T-helper 1 cell treated with Interleukin-12 subunit alpha and Interleukin-12 subunit beta and Interleukin-4 antibody, amounts not matched to agents 30 ng/mL and 1 ng/mL, for 36 hours (primary cell): ENCODE results near the gene RRBP1. TPM values are rescaled to one million over a fixed set of nuclear protein-coding genes. Genes with fewer than 3 reads are reported as not detected.

ENCODE experiments used
- intact Hi-C: fragments of 100-400 bp; cut with micrococcal nuclease; formaldehyde crosslinking; loops from one replicate; pipeline ENCODE4 v1.15.1; 2024
- total RNA-seq: library from RNA; stranded (reverse); gene quantifications from 2 replicates; pipeline ENCODE4 v1.2.3, GENCODE V29; 2022

Gene RRBP1
- total RNA-seq, 1 donor from 2014 or later, result 77.1 TPM

DNA sequence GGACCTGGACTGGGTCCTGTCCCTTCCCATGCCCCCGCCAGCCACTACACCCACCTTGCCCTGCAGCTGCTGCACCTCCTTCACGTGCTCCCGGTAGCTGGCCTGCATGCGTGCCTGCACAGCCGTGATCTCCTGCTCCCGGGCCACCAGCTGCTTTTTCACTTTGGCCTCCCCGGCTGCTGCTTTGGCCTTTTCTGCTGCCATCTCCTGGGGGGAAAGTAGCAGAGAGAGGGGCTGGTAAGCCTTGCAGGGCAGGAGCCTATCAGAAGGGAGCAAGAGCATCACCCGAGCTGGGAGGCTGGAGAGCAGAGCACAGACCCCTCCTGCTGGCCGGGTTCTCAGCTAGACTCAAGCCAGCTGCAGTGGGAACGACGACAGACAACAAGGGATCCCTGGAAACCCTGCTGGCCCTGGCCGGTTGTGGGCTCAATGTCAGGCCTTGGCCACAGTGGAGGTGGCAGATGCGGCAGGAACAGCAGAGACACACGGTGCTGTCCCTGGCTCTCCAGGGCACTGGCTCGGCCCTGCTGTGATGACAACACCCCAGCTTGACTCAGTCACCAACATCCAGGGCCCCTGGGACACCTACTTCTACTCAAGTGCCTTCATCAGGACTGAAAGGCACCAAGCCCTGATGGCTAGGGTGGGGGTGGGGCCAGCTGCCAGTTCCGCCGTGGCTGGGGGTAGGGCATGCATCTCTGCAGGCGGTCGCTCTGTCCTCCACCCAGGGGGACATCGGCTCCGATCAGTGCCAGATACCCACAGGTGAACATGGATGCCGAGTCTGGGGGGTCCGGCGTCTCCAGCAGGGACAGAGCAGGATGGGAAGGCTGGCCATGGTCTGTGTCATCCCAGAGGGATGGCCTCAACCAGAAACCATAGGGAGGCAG lies 45.3 kb downstream of the RRBP1 start:
- intact Hi-C loops, result no loop called here

DNA sequence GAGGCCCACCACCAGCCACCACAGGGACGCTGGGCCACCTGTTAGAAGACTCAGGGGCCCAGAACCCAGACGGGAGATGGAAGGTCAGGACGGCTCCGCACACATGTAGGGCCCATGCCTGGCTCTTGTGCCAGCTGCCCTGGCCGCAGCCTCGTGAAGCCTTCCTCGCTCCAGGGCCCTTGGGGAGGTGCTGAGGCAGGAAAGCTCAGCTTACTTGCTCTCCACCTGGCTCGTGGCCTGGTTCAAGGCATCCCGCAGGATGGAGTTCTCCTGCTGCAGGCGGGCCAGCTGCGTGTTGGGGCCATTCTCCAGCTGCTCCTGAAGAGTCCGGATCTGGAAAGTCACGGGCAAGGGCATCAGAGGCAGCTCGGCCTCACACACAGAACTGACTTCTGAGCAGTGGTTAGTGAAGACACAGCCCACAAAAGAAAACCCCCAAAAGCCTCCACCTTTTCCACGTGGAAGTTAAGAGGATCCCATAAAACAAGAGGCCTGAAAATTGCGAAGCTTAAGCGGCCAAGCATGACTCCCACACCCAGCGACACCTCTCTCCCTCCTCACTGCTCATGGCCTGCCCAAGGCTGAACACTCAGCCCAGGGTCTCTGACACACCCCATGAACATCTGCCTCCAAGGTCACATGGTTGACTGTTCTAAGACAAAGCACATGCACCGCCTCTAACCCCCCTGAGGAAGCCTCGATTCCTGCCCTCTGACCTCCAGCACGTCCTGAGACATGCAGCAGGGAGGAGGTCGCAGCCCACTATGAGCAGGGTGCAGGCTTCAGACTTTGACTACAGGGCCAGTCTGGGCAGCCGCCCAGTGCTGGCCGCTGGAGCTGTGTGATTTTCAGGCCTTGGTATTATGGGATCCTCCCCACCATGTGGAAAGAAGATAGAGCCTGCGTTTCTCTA lies 46.5 kb downstream of the RRBP1 start:
- intact Hi-C loops, result no loop called here

DNA sequence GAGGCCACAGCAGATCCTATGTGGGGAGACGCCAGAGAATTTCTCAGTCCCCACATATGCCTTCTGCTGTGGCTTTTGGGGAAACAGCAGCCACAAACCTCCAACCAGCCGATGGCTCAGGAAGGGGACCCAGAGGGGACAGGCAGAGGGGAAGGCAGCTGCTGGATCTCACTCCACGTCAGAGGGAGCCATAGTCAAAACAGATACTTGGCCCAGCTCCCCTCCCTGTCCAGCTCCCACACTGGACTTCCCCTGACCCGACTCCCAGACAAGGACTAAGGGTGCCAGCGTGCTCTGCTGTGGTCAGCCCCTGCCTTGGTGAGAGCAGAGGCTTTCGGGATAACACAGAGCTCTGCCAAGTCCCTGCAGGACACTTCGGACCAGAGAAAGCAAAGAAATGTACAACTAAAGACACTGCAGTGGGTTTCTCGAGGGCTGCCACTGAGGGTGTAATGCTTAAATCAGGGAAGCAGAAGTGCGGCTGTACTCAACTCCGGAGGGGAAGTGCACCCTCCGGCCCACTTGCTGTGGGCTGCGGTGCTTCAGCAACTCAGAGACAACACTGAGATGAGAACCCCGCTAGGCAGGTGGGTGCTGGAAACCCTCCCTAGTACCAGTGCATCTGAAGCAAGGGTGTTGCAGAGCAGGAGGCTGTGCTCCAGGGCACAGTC lies 47.2 kb downstream of the RRBP1 start:
- intact Hi-C loops, result no loop called here

DNA sequence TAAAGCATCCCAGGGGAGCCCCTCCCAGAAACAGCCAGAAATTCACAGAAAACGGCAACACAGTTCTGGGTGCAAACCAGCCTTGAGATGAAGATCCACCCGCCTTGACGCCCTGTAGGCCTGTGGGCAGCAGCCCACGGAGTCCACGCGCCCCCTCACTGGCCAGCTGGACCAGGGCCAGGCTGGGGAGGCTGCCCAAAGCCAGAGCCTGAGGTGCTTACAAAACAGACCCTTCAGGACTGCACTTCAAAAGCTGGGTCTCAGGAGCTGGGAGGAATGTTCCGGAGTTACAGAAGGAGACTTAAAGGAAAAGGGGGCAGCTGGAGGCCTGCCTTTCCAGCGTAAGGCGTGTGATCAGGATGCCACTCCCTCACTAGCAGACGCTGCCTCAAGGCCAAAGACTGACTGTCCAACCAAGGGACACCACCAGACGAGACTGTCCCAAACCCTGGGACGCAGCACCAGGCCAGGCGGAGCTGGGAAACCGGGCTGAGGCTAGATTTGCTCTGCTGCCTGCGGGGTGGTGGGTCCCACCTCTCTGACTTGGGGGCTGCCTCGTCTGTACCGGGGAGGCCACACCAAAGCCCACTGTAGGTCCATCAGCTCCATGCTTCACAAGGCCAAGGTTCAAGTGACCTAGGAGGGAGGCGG lies 48.1 kb downstream of the RRBP1 start:
- intact Hi-C loops, result no loop called here

DNA sequence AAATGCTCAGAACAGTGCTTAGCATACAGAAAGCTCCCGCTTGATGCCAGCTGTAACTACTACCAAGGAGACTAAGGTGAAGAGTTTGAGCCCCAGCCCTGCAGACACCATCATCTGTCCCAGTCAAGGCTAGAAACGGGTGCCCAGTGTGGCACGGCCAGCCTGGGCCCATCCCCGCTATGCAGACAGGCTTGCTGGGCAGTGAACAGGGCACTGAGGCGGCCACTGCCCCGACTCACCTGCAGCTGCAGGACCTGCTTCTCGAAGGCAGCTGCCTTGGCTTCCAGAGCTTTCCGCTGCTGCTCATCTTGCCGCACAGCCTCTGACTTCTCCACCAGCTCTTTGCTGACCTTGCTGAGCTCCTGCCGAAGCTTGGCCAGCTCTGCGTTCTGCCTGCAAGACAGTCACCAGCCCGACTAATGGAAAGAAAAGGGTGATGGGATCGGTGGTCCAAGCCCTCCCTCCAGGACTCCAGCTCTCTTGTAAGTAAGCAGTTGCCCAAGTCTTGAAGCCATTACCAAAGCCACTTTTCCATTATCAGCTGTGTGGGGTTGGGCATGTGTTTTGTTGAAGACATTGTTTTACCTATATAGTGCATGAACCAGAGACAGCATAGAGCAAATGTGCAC lies 48.7 kb downstream of the RRBP1 start:
- intact Hi-C loops, result no loop called here

GRCh38 chr20:17631576-17632319 lies 50.3 kb downstream of the RRBP1 start:
- intact Hi-C loops, result no loop called here

GRCh38 chr20:17630806-17631195 lies 51.2 kb downstream of the RRBP1 start:
- intact Hi-C loops, result no loop called here

DNA sequence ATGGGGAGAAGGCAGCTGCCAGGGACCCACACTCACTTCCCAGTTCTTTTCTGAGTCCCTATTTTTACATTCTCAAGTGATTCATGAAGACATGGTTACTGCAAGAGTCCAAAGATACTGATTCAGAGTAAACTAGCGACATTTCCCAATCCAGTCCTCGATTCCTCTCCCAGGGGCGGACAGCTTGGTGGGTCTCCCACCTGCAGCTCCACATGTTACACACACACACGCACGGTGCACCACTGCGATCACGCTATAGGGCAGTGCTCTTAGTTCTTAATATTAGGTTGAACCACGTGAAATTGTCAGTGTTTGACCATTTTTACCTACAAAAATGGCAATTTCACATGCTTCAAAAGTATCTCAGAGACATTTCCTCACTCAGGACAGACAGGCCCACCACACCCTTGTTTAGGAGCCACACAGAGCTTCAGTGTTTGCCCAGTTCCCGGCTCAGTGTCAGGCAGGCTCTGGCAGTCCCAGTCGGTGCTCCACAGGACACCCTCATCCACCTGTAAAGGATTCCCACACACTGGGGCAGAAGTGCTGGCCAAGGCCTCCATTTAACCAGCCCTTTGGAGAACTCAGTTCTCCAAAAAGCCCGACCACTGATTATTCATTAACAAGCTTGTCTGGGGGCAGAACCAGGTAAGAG lies 51.8 kb downstream of the RRBP1 start:
- intact Hi-C loops, result no loop called here

DNA sequence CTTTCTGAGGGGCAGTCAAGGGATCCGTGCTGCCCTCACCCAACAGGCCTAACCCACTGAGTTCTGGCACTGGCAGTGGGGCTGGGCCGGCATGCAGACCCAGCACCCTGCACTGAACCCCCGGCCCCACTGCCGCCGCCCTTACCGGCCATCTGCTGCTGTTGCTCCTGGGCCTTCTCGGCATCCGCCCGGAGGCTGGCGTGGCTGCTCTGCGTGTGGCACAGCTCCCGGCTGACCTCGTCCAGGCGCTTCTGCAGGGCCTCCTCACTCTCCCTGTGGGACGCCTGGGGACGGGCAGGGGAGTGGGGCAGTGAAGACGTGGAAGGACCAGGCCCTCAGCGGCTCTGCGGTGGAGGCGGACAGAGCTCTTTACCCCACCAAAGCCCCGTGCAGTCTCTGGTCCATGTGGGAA lies 52.4 kb downstream of the RRBP1 start:
- intact Hi-C loops, result no loop called here

DNA sequence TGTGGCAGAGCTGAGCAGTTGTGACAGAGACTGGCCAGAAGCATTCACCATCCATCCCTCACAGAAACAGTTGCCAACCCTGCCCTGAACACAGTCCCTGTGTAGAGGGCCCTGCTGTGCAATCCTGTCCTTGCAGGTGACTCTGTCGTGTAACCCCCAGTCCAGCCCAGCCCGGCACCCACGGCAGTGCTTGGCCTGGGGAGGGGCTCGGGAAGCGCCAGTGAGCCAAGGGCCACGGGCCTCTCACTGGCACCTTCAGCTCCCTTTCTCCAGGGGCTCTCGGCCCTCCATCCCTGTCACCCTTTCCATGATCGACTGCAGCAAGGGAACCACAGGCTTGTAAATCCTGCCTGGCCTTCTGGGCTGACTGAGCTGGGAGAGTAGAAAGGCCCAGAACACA lies 53.0 kb downstream of the RRBP1 start:
- intact Hi-C loops, result no loop called here

DNA sequence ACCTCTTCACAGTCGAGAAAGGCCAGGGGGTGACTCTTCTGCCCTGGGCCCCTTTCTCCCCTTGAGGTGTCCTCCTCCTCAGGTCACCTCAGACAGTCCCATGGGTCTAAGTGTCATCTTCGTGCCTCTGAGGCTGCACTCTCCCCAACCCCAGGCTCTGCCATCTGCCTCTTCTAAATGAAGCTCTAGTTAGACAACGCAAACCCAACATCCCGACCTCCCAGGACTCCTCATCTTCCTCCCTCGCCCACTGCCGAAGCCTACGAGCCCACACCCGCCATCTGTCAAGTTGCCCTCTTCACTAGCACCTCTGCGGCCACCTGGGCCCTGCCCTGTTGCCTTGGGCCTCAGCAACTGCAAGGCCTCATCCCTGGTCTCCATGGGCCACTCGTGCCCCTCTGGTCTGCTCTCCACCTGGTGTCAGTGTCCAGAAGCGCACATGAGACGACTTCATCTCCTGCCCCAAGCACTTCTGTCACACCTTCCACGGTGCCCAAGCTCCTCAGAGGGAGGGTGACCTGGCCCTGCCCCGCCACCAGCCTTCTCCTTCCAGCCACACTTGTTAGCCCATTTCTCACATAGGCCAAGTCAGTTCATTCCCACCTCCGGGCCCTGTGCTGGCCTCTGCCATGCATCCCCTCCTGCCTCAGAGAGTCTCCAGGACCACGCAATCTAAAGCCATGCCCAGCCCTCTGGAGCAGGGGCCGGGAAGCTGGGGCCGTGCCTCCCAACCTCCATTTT lies 53.8 kb downstream of the RRBP1 start:
- intact Hi-C loops, result no loop called here

- intact Hi-C loops, result no loop called here
These were observed 54.7 kb downstream of the RRBP1 start for GRCh38 chr20:17627101-17627955.

DNA sequence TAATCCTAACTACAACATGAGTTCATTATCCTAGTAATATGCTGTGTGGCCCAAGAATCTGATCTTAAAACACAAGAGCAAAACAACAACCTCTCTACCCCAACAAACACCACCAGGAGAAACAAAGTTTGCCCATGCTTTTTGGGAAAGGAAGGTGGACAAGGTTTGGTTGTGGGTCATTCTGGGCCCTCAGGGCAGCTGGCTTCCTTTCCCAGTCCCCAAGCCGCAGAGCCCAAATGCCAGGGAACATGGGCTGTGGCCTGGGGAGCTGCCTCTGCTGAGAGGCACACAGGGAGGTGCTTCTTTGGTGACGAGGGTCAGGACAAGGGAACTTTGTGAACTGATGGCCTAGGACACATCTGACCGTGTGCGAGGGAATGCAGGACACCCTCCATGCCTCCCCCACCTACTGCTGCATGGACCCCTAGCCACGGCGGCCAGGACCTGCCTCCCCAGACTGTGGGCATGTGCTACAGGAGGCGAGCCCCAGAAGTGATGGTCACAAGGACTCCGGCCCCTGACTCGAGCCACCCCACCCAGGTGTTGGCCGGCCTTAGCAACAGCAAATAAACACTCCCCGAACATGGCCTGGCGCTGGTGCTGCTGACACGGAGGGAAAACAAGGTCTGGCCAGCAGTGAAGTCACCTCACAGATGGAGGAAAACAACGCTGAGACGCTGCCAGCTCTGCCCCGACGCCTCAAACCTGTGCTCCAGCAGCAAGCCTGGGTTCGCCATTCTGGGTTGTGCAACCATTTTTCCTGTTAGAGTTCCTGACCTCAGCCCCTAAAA lies 55.6 kb downstream of the RRBP1 start:
- intact Hi-C loops, result no loop called here

GRCh38 chr20:17625246-17626051 lies 56.6 kb downstream of the RRBP1 start:
- intact Hi-C loops, result no loop called here

DNA sequence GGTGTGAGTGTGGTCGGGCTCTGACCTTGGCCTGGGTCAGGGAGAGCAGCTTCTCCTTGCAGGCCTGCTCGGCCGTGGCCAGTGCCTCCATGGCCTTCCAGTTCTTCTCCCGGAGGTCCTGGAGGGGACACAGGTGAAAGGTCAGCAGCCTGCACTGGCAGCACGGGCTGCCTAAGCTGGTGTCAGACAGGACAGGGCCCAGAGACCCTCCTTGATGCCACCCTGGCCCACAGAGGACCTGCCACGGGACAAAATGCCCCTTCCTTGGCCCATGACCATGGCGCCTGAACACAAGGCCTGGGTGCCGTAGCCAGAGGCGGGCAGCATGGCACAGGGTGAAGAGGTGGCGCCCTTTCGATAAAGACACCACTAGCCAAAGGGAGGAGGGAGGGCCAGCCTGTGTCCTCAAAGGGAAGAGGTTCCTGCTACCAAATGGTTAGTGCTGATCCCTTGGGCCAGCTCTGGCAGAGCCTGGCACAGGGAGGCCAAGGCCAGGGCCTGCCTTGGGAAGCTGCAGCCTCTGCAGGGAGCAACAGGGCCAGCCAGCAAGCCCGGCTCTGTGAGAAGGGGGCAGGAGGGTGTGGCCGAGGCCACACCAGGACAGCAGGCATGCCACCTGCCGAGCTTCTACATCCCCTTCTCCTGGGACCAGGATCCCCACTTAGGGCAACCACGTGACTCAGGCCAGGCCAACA lies 57.3 kb downstream of the RRBP1 start:
- intact Hi-C loops, result no loop called here

- intact Hi-C loops, result no loop called here
These were observed 58.0 kb downstream of the RRBP1 start for GRCh38 chr20:17624070-17624469.
